ENCODE results near the gene HAUS7. TPM values are rescaled to one million over a fixed set of nuclear protein-coding genes. Genes with fewer than 3 reads are reported as not detected.

The HAUS7 gene
- total and polyA plus RNA-seq, 2 of the 8 experiments (the other 6 are each of a cell fraction or from before 2014, with no cell fraction given) = 45.4 to 54.0 TPM

DNA sequence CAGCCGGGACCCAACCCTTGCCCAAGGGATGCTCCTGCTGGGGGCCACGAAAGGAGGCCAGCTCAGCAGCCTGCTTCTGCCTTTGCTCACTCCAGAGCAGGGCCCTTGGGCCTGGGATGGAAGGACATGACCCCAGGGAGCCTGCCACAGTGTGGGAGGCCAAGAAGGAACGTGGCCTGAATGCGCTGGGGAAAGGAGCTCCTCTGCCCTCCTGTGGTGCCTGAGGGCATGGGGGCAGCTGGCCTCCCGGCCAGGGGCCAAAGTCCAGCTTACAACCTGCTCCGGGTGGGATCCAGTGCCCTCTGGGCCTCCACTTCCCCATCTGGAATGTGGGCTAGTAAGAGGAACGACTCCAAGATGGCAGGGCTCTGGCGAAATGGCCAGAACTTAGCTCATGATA, 45.1 kb upstream of the HAUS7 start (continued):
- no peak for TF ChIP-seq CHD7 (IDR thresholded peaks at IDR 0.05; ENCODE audit: insufficient replicate concordance, low read length)
- no peak for TF ChIP-seq CEBPB (IDR thresholded peaks at IDR 0.05; ENCODE audit: low read depth, low read length)
- TF ChIP-seq PHF8 (conservative IDR thresholded peaks at IDR 0.05; ENCODE audit: low read depth, low read length) = no peak
- no peak for TF ChIP-seq TAF7 (optimal IDR thresholded peaks at IDR 0.05; ENCODE audit: borderline replicate concordance, low read depth, low read length)
